ENCODE results near the gene NEK11. TPM values are rescaled to one million over a fixed set of nuclear protein-coding genes. Genes with fewer than 3 reads are reported as not detected.

NEK11 gene
- total RNA-seq, 2 donors from 2014 or later: 0.20 to 6.0 TPM

DNA sequence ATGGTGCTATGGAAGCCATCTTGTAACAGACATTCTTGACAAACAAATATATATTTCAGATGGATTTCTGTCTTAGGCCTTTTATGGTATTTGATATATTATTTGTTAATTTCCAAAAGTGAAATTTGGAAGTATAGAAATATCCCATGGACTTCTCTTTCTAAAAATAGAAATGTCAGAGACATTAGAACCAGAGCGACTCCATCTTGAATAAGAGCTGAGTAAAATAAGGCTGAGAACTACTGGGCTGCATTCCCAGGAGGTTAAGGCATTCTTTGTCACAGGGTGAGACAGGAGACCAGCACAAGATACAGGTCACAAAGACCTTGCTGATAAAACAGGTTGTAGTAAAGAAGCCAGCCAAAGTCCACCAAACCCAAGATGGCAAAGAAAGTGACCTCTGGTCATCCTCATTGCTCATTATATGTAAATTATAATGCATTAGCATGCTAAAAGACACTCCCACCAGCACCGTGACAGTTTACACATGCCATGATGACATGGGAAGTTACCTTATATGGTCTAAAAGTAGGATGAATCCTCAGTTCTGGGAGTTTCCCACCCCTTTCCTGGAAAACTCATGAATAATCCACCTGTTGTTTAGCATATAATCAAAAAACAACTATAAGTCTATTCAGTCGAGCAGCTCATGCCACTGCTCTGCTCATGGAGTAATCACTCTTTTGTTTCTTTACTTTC, 146.0 kb downstream of the NEK11 start:
- no peaks in the 10 kb centered on the region for H3K4me1 Mint-ChIP-seq
- no peaks in the 10 kb centered on the region for H3K9me3 Mint-ChIP-seq
- Histone ChIP-seq H3K9ac (ENCODE audit: extremely low read depth, low read length, poor library complexity, severe bottlenecking) (no peak overlapping the region), H3K4me3 (ENCODE audit: low read length) (no peak overlapping the region), H3K4me1 (ENCODE audit: control insufficient read depth, insufficient read depth, low read length) (no peaks in the 10 kb centered on the region), H3K27ac (ENCODE audit: low read depth, low read length) (no peak overlapping the region), H3K36me3 (ENCODE audit: control insufficient read depth, insufficient read depth, low read length) (no peaks in the 10 kb centered on the region), H3K27me3 (ENCODE audit: control insufficient read depth, insufficient read depth, low read length, poor library complexity, severe bottlenecking) (no peaks in the 10 kb centered on the region), H3K9me3 (ENCODE audit: control insufficient read depth, low read length) (no peaks in the 10 kb centered on the region)
- H3K27me3 Mint-ChIP-seq (ENCODE audit: insufficient read depth): no peaks in the 10 kb centered on the region
- no peak overlapping the region for H3K27ac Mint-ChIP-seq
- H3K36me3 Mint-ChIP-seq (ENCODE audit: low read depth): no peaks in the 10 kb centered on the region
- DNase-seq: no peak
- 94 to 97% methylated on average over 2 to 3 of the region's 3 CpGs for WGBS, 2 experiments (ENCODE audit: insufficient coverage in 1 of 2, insufficient read length in 1 of 2)
- no peak for TF ChIP-seq CTCF (conservative IDR thresholded peaks at IDR 0.05)
- H3K4me3 Mint-ChIP-seq: no peak overlapping the region

DNA sequence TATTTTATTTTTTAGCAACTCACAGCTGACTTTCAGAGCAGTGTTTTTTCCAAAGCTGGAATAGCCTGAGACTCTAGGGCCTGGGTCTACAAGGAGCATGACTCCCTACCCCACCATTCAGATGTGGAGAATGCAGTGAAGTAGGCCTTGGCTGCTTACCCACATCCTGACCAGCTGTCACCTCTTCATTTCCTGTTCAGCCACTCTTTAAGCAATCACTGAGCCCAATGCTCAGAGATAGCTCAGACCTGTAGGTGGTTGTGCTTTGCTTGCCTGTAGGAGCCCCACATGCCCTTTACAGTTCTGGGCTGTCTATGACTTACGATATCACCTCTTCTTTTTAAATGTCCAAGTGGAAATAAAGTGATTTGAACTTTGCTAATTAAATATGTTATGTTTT, 148.1 kb downstream of the NEK11 start:
- H3K9me3 ChIP-seq (ENCODE audit: control insufficient read depth, low read length): no peaks in the 10 kb centered on the region
- no peaks in the 10 kb centered on the region for H3K27me3 Mint-ChIP-seq (ENCODE audit: insufficient read depth)
- H3K36me3 Mint-ChIP-seq (ENCODE audit: low read depth): no peaks in the 10 kb centered on the region
- no peaks in the 10 kb centered on the region for H3K27me3 ChIP-seq (ENCODE audit: control insufficient read depth, insufficient read depth, low read length, poor library complexity, severe bottlenecking)
- H3K27ac Mint-ChIP-seq: no peak overlapping the region
- WGBS, 2 experiments (ENCODE audit: insufficient coverage in 1 of 2, insufficient read length in 1 of 2): 83% methylated on average over 1 of the region's 1 CpG; no CpG with 5 or more reads in 1 of the 2 experiments
- no peak overlapping the region for H3K27ac ChIP-seq (ENCODE audit: low read depth, low read length)
- H3K9me3 Mint-ChIP-seq: peaks cover 3% of the 10 kb centered on the region
- H3K4me1 ChIP-seq (ENCODE audit: control insufficient read depth, insufficient read depth, low read length): no peaks in the 10 kb centered on the region
- no peaks in the 10 kb centered on the region for H3K36me3 ChIP-seq (ENCODE audit: control insufficient read depth, insufficient read depth, low read length)
- no peak overlapping the region for H3K9ac ChIP-seq (ENCODE audit: extremely low read depth, low read length, poor library complexity, severe bottlenecking)
- H3K4me3 Mint-ChIP-seq: no peak overlapping the region
- TF ChIP-seq CTCF (conservative IDR thresholded peaks at IDR 0.05): no peak
- no peak overlapping the region for H3K4me3 ChIP-seq (ENCODE audit: low read length)
- DNase-seq: no peak
- H3K4me1 Mint-ChIP-seq: no peaks in the 10 kb centered on the region

GRCh38 chr3:131178710-131179375, 152.2 kb downstream of the NEK11 start:
- Mint-ChIP-seq H3K4me1 (peaks cover 2% of the 10 kb centered on the region), H3K27ac (no peak overlapping the region), H3K9me3 (peaks cover 6% of the 10 kb centered on the region), H3K4me3 (no peak overlapping the region), H3K27me3 (ENCODE audit: insufficient read depth) (no peaks in the 10 kb centered on the region), H3K36me3 (ENCODE audit: low read depth) (no peaks in the 10 kb centered on the region)
- no peak for TF ChIP-seq CTCF (conservative IDR thresholded peaks at IDR 0.05)
- H3K27ac ChIP-seq (ENCODE audit: low read depth, low read length): no peak overlapping the region
- no peak for DNase-seq
- H3K9ac ChIP-seq (ENCODE audit: extremely low read depth, low read length, poor library complexity, severe bottlenecking): no peak overlapping the region
- H3K27me3 ChIP-seq (ENCODE audit: control insufficient read depth, insufficient read depth, low read length, poor library complexity, severe bottlenecking): no peaks in the 10 kb centered on the region
- H3K4me3 ChIP-seq (ENCODE audit: low read length): no peak overlapping the region
- H3K4me1 ChIP-seq (ENCODE audit: control insufficient read depth, insufficient read depth, low read length): no peaks in the 10 kb centered on the region
- H3K36me3 ChIP-seq (ENCODE audit: control insufficient read depth, insufficient read depth, low read length): no peaks in the 10 kb centered on the region
- H3K9me3 ChIP-seq (ENCODE audit: control insufficient read depth, low read length): peaks cover 4% of the 10 kb centered on the region
- WGBS, 2 experiments (ENCODE audit: insufficient coverage in 1 of 2, insufficient read length in 1 of 2): 89 to 95% methylated on average over 5 to 6 of the region's 6 CpGs
